ENCODE measurements around the gene MAP3K3.

DNA sequence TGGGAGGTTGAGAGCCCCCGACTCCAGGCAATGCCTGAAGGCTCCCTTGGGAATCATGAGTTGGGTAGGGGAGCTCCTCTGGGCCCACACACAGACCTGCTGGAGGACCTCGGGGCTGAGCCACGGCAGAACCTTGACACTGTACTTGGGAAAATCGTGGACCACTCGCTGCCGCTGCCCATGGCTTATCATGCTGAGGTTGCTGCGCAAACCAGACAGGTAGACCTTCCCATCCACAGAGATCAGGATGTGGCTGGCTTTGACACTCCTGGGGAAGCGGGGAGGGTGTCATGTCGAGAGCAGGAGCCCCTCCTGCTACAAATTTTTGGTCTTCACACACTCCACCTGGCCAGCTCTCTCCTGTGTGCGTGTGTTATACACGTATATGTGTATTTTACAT is 84.9 kb downstream of the MAP3K3 start:
- no peak for TF ChIP-seq NANOG (IDR thresholded peaks at IDR 0.05; ENCODE audit: borderline replicate concordance)
- TF ChIP-seq, protein P1, sequence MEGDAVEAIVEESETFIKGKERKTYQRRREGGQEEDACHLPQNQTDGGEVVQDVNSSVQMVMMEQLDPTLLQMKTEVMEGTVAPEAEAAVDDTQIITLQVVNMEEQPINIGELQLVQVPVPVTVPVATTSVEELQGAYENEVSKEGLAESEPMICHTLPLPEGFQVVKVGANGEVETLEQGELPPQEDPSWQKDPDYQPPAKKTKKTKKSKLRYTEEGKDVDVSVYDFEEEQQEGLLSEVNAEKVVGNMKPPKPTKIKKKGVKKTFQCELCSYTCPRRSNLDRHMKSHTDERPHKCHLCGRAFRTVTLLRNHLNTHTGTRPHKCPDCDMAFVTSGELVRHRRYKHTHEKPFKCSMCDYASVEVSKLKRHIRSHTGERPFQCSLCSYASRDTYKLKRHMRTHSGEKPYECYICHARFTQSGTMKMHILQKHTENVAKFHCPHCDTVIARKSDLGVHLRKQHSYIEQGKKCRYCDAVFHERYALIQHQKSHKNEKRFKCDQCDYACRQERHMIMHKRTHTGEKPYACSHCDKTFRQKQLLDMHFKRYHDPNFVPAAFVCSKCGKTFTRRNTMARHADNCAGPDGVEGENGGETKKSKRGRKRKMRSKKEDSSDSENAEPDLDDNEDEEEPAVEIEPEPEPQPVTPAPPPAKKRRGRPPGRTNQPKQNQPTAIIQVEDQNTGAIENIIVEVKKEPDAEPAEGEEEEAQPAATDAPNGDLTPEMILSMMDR (conservative IDR thresholded peaks at IDR 0.05; ENCODE audit: low read depth in 2 of 2): no peak
- TF ChIP-seq EZH2phosphoT487 (IDR thresholded peaks at IDR 0.05; ENCODE audit: unreplicated experiment): no peak
- TF ChIP-seq EZH2 (IDR thresholded peaks at IDR 0.05; ENCODE audit: low read depth, unreplicated experiment): no peak
- TF ChIP-seq ZNF331 (CRISPR knock-in tag; IDR thresholded peaks at IDR 0.05; ENCODE audit: low read depth): no peak
- no peak for TF ChIP-seq POLR2AphosphoS5 (IDR thresholded peaks at IDR 0.05; ENCODE audit: low read depth)
- no peak for TF ChIP-seq JUNB (IDR thresholded peaks at IDR 0.05; ENCODE audit: unreplicated experiment)
